Tibial nerve (tissue), 4 donors: ENCODE data around the gene HS1BP3. TPM values are rescaled to one million over a fixed set of nuclear protein-coding genes. Genes with fewer than 3 reads are reported as not detected.
A peak's percentile ranks its signal among the peaks of the same experiment; 100 is the strongest.

Experiments
- DNase-seq, 2 donors: peaks; one replicate each; pipeline ENCODE4 v3.0.0-alpha.2; 2019; ENCODE audit warnings: low spot score in 2 of 2
- H3K27ac ChIP-seq, 4 donors: fragments of 200-600 bp; sonication (generic) in 3 of 4; one replicate each; pipeline ENCODE4 v1.5.1; 2017 to 2019; ENCODE audit warnings: mild to moderate bottlenecking in 1 of 4
- H3K27me3 ChIP-seq, 2 donors: fragments of 200-600 bp; sonication (generic) in 1 of 2; one replicate each; pipeline versions ENCODE4 v1.5.1 to v1.6.0; 2017 to 2019
- H3K36me3 ChIP-seq, 3 donors: fragments of 200-600 bp; sonication (generic); one replicate each; pipeline ENCODE4 v1.5.1; 2018 to 2019
- H3K4me1 ChIP-seq, 4 donors: fragments of 200-600 bp; sonication (generic) in 3 of 4; one replicate each; pipeline ENCODE4 v1.5.1; 2017 to 2019
- H3K4me3 ChIP-seq, 4 donors: fragments of 200-600 bp; sonication (generic) in 3 of 4; one replicate each; pipeline ENCODE4 v1.5.1; 2017 to 2019; ENCODE audit warnings: mild to moderate bottlenecking in 1 of 4, moderate library complexity in 1 of 4
- H3K9me3 ChIP-seq, 4 donors: fragments of 200-600 bp; sonication (generic) in 3 of 4; one replicate each; pipeline ENCODE4 v1.5.1; 2017 to 2019
- EP300 ChIP-seq, 2 donors: sonication (generic); formaldehyde crosslinking; IDR thresholded peaks; one replicate each; pipeline ENCODE4 v1.6.1; 2017; ENCODE audit warnings: antibody characterized with exemption in 2 of 2, mild to moderate bottlenecking in 1 of 2
- POLR2A ChIP-seq, 2 donors: fragments of 450-650 bp; IDR thresholded peaks; one replicate each; pipeline ENCODE4 v1.6.1; 2017; ENCODE audit warnings: antibody characterized with exemption in 2 of 2, mild to moderate bottlenecking in 2 of 2, moderate library complexity in 2 of 2
- WGBS, 2 donors: methylation state at CpG; one replicate each; pipeline ENCODE4 v1.1.5; 2018; 5-methylcytosine and 5-hydroxymethylcytosine counted together
- total RNA-seq, 4 donors: library from RNA; depleted of rRNA; stranded (reverse); fragments of >200 nt; gene quantifications; one replicate each; pipeline ENCODE4 v1.1.0, GENCODE V29; 2016
- TF ChIP-seq, protein P1 (sequence below), 5 experiments: fragments of 200-600 bp in 3 of 5; fragments of 450-650 bp in 2 of 5; sonication (generic) in 3 of 5; IDR thresholded peaks; one replicate each; pipeline ENCODE4 v1.5.1; 2016 to 2019; ENCODE audit warnings: antibody characterized with exemption in 5 of 5, mild to moderate bottlenecking in 3 of 5, moderate library complexity in 2 of 5

Gene HS1BP3
- total RNA-seq, 4 donors from 2014 or later, result 24.5 to 45.9 (median 33.8) TPM

DNA sequence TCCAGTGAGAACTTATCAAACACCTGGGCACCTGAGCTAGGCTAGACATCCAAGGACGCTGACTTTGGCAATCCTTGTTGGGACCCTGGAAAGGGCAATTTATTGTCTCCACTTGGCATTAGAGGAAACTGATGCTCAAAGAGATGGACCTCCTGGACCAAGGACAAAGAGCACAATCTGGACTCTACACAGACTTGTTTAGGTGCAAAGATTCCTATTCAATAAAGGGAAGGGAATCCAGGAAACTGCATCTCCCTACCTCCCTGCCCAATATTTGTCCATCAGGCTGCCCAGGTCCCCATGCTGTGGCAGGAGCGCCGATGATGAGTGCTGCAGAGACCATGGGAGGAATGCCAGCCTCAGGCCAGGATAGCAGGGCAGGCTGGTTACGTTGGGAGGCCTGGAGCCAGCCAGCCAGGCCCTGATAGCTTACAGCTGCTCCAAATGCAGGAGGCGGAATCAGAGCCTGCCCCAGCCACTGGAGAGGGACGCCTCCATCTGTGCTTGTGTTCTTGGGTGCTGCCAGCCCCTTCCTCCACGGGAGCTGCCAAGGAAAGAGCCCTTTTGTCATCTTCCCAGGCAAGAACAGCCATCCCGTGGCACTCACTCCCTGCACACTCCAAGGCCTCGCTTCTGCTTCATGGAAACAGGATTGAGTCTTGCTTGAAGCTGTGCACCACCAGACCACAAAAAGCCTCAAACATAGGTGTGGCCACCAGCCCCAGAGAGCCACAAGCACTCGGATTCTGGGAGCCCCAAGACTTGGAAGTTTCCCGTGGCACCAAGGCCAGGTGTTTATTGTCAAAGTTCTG is 60.0 kb downstream of the HS1BP3 start:
- TF ChIP-seq POLR2A (IDR thresholded peaks at IDR 0.05) (no peak), EP300 (IDR thresholded peaks at IDR 0.05) (no peak)
- TF ChIP-seq, protein P1, sequence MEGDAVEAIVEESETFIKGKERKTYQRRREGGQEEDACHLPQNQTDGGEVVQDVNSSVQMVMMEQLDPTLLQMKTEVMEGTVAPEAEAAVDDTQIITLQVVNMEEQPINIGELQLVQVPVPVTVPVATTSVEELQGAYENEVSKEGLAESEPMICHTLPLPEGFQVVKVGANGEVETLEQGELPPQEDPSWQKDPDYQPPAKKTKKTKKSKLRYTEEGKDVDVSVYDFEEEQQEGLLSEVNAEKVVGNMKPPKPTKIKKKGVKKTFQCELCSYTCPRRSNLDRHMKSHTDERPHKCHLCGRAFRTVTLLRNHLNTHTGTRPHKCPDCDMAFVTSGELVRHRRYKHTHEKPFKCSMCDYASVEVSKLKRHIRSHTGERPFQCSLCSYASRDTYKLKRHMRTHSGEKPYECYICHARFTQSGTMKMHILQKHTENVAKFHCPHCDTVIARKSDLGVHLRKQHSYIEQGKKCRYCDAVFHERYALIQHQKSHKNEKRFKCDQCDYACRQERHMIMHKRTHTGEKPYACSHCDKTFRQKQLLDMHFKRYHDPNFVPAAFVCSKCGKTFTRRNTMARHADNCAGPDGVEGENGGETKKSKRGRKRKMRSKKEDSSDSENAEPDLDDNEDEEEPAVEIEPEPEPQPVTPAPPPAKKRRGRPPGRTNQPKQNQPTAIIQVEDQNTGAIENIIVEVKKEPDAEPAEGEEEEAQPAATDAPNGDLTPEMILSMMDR (IDR thresholded peaks at IDR 0.05), result no peak
- Histone ChIP-seq H3K4me1 (peaks cover 0 to 49% (median 38%) of the 10 kb centered on the region in 4 donors), H3K4me3 (no peak overlapping the region), H3K27me3 (no peaks in the 10 kb centered on the region), H3K36me3 (no peaks in the 10 kb centered on the region), H3K9me3 (no peaks in the 10 kb centered on the region), H3K27ac (no peak overlapping the region)
- 83 to 84% methylated on average over 8 to 11 of the region's 11 CpGs for WGBS, 2 donors
- peak in 1 of 2 donors; percentile 10 for DNase-seq

DNA sequence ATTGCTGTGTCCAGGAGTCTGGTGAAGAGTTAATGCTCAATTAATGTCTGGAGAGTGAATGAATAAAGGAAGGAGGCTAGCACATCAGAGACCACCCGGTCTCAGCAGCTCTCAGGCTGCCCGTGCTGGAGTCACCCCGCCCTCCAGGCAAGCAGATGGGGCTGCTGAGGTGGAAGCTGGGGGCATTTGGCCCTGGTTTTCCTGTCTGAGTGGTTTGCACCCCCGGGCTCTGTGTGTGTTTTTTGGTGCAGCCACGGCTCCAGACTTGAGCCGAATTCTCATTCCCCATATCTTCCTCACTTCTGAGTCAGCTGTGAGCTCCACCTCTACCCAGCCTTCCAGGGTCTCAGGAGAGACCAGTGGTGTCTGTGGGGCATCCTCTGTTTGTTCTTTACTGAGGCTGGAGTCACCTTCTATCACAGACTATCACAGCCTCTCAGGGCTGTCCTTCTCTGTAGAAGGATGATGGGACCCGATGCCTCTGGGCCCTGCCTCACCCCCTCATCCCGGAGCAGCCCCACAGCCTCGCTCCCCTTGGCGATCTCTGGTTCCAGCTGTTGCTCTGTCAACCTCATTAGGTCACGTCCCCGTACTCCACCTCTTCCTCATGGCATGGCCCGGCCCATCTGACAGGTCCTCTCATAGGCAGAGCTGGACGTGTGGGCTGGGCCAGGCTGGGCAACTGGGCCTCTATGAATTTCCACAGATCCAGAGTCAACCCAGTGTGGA is 60.8 kb downstream of the HS1BP3 start:
- 77 to 81% methylated on average over 14 of the region's 14 CpGs for WGBS, 2 donors

DNA sequence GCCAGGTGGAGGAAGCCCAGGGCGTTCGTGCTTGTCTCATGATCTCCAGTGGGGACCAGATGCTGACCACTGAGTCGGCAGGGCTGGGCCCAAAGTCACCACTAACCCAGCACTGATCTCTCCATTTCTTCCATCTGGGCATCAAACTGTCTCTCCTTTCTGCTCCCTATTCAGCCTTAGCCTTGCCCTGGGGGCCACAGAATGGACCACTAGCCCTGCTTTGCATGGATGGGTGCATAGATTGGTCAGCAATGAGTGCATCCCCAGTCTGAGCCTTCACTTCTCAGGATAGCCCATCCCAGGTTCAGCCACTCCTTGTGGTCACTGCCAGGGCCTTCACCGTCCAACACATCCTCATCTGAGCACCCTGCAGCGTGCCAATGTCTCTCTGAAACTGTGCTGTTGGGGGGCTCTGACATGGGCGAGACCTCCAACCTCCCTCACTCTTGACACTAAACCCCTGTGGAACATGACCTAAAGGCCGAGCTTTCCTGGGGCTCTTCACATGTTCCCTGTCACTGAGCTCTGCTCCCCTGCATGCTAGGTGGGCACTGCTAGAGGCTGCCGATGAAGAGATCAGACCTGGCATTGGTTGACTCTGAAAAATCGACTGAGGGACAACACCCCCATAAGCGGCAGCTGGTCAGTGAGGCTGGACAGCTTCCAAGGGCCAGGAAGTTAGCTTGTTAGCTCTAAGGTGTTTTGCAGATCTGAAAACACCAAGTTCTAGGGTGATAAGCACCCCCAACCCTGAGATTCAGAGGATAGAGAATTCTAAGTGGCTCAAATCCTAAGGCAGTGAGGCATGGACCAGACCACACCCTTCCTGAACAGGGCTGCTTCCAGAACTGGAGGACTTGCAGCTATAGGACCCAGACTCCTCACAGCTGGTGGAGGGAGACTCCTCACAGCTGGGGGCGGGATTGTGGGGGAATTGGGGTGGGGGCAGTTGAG is 61.7 kb downstream of the HS1BP3 start:
- WGBS, 2 donors, result 83 to 86% methylated on average over 10 to 11 of the region's 11 CpGs
- peak in 1 of 2 donors; percentile 10 for DNase-seq
- H3K27ac ChIP-seq, result no peak overlapping the region
- no peaks in the 10 kb centered on the region for H3K9me3 ChIP-seq
- peaks cover 0 to 49% (median 35%) of the 10 kb centered on the region in 4 donors for H3K4me1 ChIP-seq
- H3K4me3 ChIP-seq, result no peak overlapping the region
- no peaks in the 10 kb centered on the region for H3K27me3 ChIP-seq
- TF ChIP-seq EP300 (IDR thresholded peaks at IDR 0.05), result no peak
- TF ChIP-seq, protein P1 (IDR thresholded peaks at IDR 0.05), result no peak
- TF ChIP-seq POLR2A (IDR thresholded peaks at IDR 0.05), result no peak
- no peaks in the 10 kb centered on the region for H3K36me3 ChIP-seq

More for the DNA sequence above, 60.8 kb downstream of the HS1BP3 start:
- TF ChIP-seq EP300 (IDR thresholded peaks at IDR 0.05) (no peak), POLR2A (IDR thresholded peaks at IDR 0.05) (no peak)
- TF ChIP-seq, protein P1 (IDR thresholded peaks at IDR 0.05), result no peak
- peak in 1 of 2 donors; percentile 8 for DNase-seq
- H3K27me3 ChIP-seq, result no peaks in the 10 kb centered on the region
- no peaks in the 10 kb centered on the region for H3K36me3 ChIP-seq
- H3K27ac ChIP-seq, result no peak overlapping the region
- no peak overlapping the region for H3K4me3 ChIP-seq
- H3K4me1 ChIP-seq, result peaks cover 0 to 49% (median 35%) of the 10 kb centered on the region in 4 donors
- no peaks in the 10 kb centered on the region for H3K9me3 ChIP-seq

DNA sequence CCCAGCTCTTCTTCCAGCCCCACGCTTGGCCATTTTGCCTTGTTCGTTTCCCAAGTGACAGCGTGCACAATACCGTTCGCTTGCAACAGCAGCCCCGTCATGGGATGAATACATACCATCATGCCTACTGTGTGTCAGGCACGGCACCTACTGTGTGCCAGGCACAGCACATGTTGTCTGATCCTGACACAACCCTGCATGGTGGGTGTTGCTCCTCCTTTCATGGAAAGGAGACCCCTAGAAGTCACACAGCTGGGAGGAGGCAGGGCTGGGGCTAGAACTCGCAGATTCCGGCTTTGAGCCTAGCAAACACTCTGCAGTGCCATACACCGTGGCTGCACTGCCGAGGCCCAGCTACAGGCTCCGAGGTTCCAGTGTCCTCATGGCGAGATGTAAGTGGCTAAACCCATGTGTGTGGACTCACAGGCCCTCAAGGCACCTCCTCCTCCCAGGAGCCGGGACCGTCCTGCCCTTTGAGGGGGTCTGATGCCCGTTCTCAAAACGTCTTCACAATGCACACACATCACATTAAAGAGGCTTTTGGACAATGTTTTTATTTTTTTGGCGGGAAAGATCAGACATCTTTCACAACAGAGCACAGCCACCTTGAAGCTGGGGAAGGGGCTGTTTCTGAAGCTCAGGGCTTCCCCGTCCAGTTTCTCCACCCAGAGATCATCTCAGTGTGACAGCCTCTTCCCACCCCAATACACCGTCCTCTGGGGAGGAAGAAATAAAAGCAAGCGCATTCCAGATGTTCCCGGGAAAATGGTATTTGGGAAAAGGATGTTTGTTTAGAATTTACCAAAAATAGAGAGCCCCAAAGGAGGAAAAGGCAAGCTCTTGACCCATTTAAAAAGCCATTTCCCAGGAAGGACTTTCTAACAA is 64.9 kb downstream of the HS1BP3 start:
- H3K9me3 ChIP-seq, result peaks cover 0 to 6% (median 0%) of the 10 kb centered on the region in 4 donors
- no peak overlapping the region for H3K4me3 ChIP-seq
- TF ChIP-seq, protein P1 (IDR thresholded peaks at IDR 0.05), result no peak
- TF ChIP-seq EP300 (IDR thresholded peaks at IDR 0.05) (no peak), POLR2A (IDR thresholded peaks at IDR 0.05) (no peak)
- no peaks in the 10 kb centered on the region for H3K36me3 ChIP-seq
- no peaks in the 10 kb centered on the region for H3K27me3 ChIP-seq
- H3K4me1 ChIP-seq, result peaks cover 0 to 38% (median 20%) of the 10 kb centered on the region in 4 donors
- peak overlapping the region in 2 of 4 donors; percentile 2 to 55 for H3K27ac ChIP-seq
- 73 to 75% methylated on average over 22 of the region's 22 CpGs for WGBS, 2 donors
- DNase-seq, result no peak
